Measurements from ENCODE around the gene KLHDC10.
A peak's percentile ranks its signal among the peaks of the same experiment; 100 is the strongest.
"Not testable (repeated sequence)": the region's sequence is repeated elsewhere in the genome, so short reads cannot be mapped to it uniquely, and the experiment has no call there.

KLHDC10 gene, protein sequence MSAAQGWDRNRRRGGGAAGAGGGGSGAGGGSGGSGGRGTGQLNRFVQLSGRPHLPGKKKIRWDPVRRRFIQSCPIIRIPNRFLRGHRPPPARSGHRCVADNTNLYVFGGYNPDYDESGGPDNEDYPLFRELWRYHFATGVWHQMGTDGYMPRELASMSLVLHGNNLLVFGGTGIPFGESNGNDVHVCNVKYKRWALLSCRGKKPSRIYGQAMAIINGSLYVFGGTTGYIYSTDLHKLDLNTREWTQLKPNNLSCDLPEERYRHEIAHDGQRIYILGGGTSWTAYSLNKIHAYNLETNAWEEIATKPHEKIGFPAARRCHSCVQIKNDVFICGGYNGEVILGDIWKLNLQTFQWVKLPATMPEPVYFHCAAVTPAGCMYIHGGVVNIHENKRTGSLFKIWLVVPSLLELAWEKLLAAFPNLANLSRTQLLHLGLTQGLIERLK

DNA sequence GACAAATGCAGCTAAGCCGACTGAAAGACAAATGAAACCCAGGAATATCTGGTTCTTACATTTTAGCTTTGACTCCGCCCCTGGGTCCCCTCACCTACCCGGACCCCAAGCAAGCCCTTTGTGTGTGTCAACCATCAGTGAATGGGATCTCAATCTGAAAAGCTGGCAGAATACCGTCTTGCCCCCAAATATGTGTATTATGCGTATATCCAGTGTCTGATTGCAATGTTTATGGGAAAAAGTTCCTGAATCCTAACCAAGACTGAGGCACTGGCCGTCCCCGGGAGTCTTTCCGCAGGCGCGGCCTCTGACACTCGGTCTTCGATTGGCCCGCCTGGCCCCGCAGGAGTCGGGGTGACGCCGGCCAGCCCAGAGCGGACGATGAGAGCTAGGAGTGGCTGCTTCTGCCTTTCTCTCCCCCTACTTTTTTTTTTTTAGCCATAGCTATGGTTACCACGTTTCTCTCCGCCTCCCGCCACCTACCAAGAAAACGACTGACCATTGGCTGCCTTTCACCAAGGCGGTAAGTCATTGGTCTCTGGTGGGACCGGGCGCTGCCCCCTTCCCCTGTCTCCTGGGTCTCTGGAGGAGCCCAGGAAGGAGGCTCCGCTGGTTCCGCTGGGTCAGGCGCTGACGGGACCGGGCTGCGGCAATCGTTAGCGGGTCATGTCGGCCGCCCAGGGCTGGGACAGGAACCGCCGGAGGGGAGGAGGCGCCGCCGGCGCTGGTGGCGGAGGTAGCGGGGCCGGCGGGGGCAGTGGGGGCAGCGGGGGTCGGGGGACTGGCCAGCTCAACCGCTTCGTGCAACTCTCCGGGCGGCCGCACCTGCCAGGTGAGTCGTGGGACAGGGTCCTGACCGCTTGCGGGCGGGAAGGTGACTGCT, at the start of gene KLHDC10:
KLHDC10 (plus strand) TSS at position 557 of the 883 bp plus-strand sequence; CDS start at position 667, 110 bp downstream.
- DNase-seq (ENCODE audit: low spot score): peak; percentile 97

DNA sequence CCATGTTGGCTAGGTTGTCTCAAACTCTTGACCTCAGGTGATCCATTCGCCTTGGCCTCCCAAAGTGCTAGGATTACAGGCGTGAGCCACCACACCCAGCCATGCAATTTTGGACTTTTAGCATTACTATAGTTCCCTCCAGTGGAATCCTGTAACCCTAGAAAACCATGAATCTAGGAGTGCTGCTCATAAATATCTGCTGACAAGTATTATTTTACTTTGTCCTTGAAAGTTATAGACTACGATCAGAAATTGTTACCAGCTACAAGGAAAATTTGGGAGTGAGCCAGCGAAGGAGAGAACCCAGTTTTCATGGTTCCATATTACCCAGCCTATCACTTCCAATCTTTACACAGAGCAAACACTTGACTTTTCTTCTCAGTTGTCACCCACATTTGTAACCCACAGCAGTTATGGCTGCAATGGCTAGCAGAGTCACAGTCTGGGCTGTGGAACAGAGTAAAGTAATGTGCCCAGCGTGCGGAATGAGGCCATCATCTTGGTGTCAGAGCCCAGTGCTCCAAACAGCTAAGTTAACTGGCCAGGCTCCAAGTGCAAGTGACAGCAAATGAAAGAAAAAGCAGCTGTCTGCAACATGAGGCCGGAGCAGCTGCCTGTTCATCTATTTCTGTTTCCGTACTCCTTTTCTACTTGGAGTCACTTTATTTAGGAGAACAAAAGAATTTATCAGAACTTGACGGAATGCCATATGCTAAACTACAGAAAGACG, 49.1 kb upstream of the KLHDC10 start:
- no peak for DNase-seq (ENCODE audit: low spot score)

DNA sequence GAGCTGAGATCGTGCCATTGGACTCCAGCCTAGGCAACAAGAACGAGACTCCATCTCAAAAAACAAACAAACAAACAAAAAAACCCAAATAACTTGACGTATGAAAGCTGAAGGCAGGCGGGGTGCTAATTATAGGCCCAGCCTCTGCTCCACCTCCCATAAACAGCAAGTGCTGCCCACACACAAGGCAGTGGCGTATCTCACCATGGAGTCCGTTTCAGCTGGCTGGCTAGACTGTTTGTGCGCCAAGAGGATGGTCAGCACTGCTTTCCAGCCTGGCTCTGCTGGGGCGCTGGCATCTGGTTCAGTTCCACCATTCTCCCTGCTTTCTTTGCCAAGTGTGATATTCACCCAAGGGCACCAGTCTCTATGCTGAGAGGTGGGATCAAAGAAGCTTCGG, 48.2 kb upstream of the KLHDC10 start:
- DNase-seq (ENCODE audit: low spot score): no peak

DNA sequence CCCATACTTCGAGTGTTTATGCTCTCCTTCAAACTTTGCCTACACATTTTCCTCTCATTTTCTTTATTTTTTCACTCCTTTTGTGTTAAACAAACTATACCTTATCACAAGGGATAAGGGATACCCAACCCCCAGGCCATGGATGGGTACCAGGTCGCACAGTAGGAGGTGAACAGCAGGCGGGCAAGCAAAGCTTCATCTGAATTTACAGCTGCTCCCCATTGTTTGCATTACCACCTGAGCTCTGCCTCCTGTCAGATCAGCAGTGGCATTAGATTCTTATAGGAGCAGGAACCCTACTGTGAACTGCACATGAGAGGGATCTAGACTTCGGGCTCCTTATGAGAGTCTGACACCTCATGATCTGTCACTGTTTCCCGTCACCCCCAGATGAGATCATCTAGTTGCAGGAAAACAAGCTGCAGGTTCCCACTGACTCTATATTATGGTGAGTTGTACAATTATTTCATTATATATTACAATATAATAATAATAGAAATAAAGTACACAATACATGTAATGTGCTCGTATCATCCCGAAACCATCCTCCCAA, 47.6 kb upstream of the KLHDC10 start:
- no peak for DNase-seq (ENCODE audit: low spot score)

DNA sequence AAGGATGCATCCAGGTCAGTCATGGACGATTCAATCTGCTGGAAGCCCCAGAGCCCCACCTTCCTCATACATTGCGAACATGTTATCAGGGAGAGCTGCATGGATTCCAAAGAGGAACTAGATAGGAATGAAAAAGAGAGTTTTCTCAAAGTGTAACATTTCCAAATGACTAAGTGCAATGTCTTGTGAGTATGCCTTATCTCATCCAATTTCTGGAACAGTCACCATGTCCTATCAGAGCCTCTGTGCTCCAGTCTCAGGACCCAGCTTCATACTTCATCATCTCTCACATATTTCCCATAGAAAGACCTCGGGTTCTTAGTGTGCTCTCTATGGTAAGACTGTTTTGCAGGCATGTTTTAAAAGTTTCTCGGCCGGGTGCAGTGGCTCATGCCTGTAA, 45.9 kb upstream of the KLHDC10 start:
- DNase-seq (ENCODE audit: low spot score): no peak

DNA sequence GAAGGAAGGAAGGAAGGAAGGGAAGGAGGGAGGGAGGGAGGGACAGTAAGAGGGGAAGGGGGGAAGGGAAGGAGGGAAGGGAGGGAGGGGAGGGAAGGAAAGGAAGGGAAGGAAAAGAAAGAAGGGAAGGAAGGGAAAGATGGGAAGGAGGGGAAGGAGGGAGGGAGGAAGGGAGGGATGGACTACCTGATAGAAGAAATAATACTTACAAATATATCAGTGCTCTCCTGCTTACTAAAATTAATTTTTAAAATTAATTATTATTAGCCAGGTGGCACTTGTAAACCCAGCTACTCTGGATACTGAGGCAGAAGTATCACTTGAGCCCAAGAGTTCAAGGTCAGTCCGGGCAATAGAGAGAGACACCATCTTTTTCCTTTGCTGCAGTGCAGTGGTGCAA, 37.6 kb upstream of the KLHDC10 start:
- DNase-seq (ENCODE audit: low spot score): no peak

DNA sequence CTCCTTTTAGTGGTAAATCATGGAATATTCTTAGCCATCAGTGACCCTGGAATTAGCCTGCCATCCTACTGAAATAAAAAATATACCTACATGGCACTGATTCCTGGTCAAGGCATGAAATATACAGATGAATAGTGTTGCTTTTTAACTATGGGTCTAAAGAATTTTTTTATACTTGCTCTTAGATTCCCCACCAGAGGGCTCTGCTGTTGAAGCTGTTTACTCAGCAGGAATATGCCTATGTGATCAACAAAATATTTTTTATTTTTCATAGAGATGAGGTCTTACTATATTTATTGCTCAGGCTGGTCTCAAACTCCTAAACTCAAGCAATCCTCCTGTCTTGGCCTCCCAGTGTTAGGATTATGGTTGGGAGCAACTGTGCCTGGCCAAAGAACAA, 32.6 kb upstream of the KLHDC10 start:
- DNase-seq (ENCODE audit: low spot score): no peak

DNA sequence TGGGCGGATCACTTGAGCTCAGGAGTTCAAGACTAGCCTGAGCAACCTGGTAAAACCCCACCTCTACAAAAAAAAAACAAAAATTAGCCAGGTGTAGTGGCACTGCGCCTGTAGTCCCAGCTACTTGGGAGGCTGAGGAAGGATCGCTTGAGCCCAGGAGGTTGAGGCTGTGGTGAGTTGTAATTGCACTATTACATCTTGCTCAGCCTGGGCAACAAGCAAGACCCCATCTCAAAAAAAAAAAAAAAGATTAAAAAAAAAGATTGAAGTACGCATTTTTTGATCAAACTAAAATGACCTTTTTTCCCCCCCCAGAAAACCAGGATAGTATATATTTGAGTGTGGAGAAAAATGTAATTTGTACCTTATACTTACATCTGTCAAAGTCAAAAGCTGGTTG, 29.8 kb upstream of the KLHDC10 start:
- DNase-seq (ENCODE audit: low spot score): no peak

DNA sequence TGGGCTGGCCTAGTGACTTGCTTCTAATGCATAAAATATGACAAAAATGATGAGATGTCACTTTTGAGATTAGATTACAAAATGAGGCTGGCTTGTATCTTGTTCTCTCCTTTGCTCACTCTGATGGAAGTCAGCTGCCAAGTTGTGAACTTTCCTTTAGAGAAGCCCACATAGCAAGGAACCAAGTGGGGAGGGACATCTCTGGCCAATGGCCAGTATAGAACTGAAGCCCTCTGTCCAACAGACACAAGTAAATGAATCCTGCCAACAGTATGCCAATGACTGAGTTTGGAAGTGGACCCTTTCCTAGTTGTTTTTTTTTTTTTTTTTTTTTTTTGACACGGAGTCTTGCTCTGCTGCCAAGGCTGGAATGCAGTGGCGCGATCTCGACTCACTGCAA, 22.5 kb upstream of the KLHDC10 start:
- DNase-seq (ENCODE audit: low spot score): no peak

DNA sequence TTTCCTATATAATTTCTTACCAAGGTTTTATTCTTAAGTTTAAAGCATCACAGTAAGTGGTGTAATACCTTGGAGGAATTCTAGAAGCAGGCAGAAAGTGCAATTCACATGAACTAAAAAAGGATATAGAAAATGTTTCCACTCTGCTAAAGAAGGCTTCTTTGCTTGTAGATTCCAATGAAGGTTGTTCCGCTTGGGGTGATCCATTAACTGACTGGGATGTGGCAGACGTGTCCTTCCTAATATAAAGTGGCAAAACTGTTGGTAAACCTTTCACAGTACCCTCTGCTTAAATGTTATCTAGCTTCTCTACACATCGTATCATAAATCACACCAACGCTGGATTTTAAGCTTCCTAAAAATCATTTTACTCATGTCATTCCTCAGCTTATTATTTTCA, 21.4 kb upstream of the KLHDC10 start:
- DNase-seq (ENCODE audit: low spot score): no peak

DNA sequence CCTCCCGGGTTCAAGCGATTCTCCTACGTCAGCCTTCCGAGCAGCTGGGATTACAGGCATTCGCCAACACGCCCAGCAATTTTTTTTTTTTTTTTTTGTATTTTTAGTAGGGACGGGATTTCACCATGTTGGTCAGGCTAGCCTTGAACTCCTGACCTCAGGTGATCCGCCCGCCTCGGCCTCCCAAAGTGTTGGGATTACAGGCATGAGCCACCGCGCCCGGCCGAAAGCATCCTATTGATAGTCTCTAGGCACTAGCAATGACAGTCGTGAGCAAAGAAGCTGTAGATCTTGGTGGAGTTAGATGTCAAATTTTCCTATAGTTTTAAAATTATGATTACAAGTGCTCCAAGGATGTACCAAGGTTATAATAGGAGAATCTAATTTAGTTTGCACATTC, 18.1 kb upstream of the KLHDC10 start:
- not testable (repeated sequence) for DNase-seq (ENCODE audit: low spot score)

DNA sequence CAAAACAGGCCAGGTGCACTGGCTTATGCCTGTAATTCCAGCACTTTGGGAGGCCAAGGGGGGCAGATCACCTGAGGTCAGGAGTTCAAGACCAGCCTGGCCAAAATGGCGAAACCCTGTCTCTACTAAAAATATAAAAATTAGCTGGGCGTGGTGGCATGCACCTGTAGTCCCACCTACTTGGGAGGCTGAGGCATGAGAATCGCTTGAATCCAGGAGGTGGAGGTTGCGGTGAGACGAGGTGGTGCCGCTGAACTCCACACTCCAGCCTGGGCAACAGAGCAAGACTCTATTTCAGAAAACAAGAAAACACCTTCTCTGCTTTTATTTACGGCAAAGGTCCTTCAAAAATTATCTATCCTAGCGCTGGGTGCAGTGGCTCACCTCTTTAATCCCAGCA, 15.1 kb upstream of the KLHDC10 start:
- DNase-seq (ENCODE audit: low spot score): not testable (repeated sequence)

DNA sequence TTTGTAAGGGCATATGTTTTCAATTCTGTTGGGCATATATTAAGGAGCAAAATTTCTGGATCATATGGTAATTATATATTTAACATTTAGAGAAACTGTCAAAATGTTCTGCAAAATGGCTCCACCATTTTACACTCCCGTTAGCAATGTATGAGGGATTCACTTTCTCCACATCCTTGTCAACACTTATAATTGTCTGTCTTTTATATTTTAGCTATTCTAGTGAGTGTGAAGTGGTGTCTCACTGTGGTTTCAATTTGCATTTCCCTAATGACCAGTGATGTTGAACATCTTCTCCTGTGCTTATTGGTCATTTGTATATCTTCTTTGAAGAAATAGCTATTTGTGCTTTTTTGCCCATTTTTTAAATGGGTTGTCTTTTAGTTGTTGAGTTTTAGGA, 8.1 kb upstream of the KLHDC10 start:
- no peak for DNase-seq (ENCODE audit: low spot score)

DNA sequence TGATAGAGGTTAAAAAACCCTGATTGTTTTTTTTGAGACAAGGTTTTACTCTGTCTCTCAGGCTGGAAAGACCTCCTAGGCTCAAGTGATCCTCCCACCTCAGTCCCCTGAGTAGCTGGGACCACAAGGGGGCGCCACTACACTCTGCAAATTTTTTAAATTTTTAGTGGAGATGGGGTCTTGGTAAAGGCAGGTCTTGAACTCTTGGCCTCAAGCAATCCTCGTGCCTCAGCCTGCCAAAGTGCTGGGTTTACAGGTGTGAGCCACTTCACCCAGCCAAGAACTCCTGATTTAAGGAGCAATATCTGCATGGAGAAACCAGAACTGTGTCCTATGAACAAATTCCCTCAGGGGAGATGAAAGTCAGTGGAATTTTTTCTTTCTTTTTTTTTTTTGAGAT, 7.3 kb upstream of the KLHDC10 start:
- DNase-seq (ENCODE audit: low spot score): peak; percentile 63

DNA sequence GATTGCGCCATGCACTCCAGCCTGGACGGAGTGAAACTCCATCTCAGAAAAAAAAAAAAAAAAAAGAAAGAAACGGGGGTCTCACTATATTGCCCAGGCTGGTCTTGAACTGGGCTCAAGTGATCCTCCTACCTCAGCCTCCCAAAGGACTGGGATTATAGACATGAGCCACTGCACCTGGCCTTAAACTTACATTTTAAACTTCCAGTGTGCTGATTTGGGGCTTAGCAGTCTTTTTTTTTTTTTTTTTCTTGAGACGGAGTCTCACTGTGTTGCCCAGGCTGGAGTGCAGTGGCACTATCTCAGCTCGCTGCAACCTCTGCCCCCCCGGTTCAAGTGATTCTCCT, 5.8 kb upstream of the KLHDC10 start:
- not testable (repeated sequence) for DNase-seq (ENCODE audit: low spot score)

DNA sequence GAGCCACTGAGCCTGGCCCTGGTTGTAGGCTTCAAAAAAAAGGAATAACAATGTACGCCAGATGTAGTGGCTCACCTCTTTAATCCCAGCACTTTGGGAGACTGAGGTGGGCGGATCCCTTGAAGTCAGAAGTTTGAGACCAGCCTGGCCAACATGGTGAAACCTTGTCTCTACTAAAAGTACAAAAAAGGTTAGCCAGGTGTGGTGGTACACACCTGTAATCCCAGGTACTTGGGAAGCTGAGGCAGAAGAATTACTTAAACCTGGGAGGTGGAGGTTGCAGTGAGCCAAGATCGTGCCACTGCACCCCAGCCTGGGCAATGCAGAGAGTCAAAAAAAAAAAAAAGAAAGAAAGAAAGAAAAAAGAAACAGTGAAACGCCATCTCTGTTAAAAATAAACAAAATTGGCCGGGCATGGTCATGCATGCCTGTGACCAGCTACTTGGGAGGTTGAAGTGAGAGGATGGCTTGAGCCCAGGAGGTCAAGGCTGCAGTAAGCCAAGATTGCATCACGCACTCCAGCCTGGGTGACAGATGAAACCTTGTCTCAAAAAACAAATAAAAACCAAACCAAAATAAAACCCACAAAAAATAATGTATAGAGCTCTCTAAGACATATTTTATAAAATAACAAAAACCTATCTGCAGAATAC, 4.7 kb upstream of the KLHDC10 start:
- DNase-seq (ENCODE audit: low spot score): no peak

DNA sequence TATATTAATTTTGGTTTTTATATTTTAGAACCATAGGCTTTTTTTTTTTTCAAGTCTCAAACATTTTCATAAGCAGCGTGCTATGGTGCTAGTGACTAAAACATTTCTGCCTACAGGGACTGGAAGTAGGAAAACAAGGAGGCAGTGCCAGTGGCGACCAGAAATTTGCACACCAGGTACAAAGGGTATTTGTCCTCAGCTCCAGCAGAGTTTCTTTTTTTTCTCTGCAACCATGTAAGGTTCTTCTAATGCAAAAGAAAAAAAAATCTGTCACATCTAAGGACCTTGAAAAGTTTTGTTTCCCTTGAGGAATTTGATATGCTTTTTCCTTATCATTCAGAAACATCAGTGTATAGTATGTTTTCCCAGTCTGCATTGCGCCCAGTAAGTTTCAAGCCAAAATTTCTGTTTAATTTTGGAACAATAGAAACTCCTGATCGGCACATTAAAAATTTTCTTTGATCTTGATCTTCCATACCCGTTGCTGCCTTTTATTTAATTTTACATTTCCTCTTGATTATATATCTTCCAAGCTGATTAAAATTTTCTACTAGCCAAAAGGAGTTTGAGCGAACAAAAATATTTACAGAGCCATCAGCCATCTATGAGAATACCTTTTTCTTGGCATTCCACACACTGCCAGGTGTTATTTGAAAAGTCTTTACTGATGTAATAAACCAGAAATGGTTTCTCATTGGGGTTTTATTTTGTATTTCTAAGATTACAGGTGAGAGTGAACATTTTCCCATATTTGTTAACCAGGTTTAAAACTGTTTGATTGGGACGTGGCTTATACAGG, 956 bp upstream of the KLHDC10 start:
- DNase-seq (ENCODE audit: low spot score): no peak

DNA sequence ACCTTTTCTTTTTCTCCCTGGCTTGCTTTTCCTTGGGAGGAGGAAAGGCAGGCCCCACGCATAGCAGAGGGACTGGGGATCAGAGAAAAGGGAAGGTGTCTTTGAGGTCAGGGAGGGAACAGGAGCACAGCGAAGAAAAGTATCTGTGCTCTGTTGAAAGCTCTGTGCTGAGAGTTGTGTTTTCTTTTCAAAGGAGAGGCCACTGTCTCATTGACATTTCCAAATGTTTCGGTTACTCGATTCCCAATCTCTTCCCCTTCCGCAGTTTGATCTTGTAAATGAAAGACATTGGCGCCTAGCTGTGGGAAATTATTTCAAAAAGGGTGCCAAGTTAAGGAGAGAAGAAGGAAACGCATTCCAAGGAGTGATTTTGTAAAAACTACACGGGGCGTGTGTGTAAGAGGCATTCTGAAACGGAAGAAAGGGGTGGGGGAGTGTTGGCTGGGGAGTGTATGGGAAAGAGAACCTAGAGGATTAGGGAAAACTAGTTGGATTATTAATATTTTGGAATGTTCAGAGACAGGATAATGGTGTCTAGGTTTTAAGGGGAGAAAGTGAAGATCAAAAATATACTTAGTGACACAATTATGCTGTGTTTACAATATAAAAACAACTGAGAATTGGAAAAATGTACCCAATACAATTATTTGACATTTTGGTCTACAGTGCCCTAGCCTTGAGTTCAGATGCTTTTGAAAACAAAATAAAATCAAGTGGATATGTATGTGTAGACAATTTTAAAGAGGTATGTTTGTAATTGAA, 708 bp downstream of the KLHDC10 start:
- DNase-seq (ENCODE audit: low spot score): no peak

DNA sequence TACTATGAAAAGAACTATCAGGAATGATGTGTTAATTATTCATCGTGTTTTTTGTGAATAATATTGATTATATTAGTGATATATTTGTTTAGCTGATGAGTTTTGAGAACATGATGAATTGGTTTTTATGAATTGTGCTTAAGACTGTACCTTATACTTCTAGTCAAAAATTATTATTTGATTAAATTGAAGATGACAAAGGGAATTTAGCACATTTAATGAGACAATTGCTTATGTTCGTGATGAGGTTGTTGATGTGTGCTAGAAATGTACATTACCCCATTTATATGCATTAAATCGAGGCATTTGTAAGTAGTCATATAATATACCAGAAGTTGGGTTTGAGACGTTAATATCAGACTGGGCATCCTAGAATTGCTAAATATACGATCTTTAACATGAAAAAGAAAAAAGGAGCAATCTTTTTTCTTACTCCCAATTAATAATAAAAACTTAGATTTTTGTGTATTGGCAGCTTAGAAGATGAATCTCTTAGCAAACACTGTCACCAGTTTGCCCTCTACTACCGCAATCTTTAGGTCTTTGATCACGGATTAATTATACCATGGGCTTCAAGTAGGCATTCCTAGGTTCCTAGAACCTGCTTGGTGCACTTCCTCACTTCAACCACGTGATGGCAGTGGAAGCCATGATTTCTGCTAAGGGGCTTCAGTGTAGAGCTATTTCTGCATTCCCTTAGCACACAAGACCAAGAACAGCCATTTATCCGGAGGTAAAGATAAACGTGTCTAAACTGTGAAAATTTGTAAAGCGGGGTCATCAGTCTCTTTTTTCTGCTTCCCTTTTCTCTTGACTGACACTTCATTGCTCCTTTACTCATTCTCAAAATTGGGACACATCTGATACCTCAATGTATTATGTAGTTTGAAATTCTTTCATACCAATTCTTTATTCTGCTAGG, 1.6 kb downstream of the KLHDC10 start:
- DNase-seq (ENCODE audit: low spot score): peak; percentile 77

All from CD4-positive, alpha-beta T cell treated with Interleukin-15 for 4 hours (primary cell).